ENCODE measurements around the gene CDC42BPA. TPM values are rescaled to one million over a fixed set of nuclear protein-coding genes. Genes with fewer than 3 reads are reported as not detected.
A peak's percentile ranks its signal among the peaks of the same experiment; 100 is the strongest.

Gene CDC42BPA
- total and polyA plus RNA-seq, 11 donors: 9.8 to 33.8 (median 29.7) TPM

- H3K9me3 ChIP-seq: peaks cover 0 to 8% (median 0%) of the 10 kb centered on the region in 12 donors
- DNase-seq (no peak), ATAC-seq (no peak)
- 84 to 90% (median 87%) methylated on average over 15 of the region's 15 CpGs for WGBS, 4 donors
- peaks cover 0 to 76% (median 40%) of the 10 kb centered on the region in 12 donors for H3K4me1 ChIP-seq
- H3K36me3 ChIP-seq: peaks cover 0 to 10% (median 0%) of the 10 kb centered on the region in 9 donors
- intact Hi-C loops (cut with DNase I): no loop called here
- H3K27me3 ChIP-seq: no peaks in the 10 kb centered on the region
- no peak overlapping the region for H3K4me3 ChIP-seq
- TF ChIP-seq POLR2A (IDR thresholded peaks at IDR 0.05): no peak
- TF ChIP-seq, protein P1, sequence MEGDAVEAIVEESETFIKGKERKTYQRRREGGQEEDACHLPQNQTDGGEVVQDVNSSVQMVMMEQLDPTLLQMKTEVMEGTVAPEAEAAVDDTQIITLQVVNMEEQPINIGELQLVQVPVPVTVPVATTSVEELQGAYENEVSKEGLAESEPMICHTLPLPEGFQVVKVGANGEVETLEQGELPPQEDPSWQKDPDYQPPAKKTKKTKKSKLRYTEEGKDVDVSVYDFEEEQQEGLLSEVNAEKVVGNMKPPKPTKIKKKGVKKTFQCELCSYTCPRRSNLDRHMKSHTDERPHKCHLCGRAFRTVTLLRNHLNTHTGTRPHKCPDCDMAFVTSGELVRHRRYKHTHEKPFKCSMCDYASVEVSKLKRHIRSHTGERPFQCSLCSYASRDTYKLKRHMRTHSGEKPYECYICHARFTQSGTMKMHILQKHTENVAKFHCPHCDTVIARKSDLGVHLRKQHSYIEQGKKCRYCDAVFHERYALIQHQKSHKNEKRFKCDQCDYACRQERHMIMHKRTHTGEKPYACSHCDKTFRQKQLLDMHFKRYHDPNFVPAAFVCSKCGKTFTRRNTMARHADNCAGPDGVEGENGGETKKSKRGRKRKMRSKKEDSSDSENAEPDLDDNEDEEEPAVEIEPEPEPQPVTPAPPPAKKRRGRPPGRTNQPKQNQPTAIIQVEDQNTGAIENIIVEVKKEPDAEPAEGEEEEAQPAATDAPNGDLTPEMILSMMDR (IDR thresholded peaks at IDR 0.05): no peak
- peak overlapping the region in 1 of 12 donors; percentile 13 for H3K27ac ChIP-seq
Measured at GRCh38 chr1:226948996-226949395, 369.3 kb downstream of the CDC42BPA start.

- intact Hi-C loops (cut with DNase I): no loop called here
- Histone ChIP-seq H3K4me1 (peaks cover 0 to 76% (median 42%) of the 10 kb centered on the region in 12 donors), H3K4me3 (no peak overlapping the region), H3K27me3 (no peaks in the 10 kb centered on the region), H3K27ac (peak overlapping the region in 1 of 12 donors; percentile 13), H3K9me3 (peaks cover 0 to 8% (median 0%) of the 10 kb centered on the region in 12 donors), H3K36me3 (peaks cover 0 to 10% (median 0%) of the 10 kb centered on the region in 9 donors)
- no peak for TF ChIP-seq POLR2A (IDR thresholded peaks at IDR 0.05)
- TF ChIP-seq, protein P1 (IDR thresholded peaks at IDR 0.05): no peak
- ATAC-seq (no peak), DNase-seq (no peak)
- WGBS, 4 donors: 91 to 98% (median 93%) methylated on average over 6 of the region's 6 CpGs
Measured at GRCh38 chr1:226948480-226948879, 369.8 kb downstream of the CDC42BPA start.

- Histone ChIP-seq H3K36me3 (peaks cover 0 to 10% (median 0%) of the 10 kb centered on the region in 9 donors), H3K27me3 (no peaks in the 10 kb centered on the region), H3K9me3 (peaks cover 0 to 8% (median 0%) of the 10 kb centered on the region in 12 donors), H3K27ac (peak overlapping the region in 1 of 12 donors; percentile 13), H3K4me1 (peaks cover 0 to 75% (median 46%) of the 10 kb centered on the region in 12 donors), H3K4me3 (no peak overlapping the region)
- WGBS, 4 donors: 73 to 90% (median 78%) methylated on average over 2 of the region's 2 CpGs
- ATAC-seq (no peak), DNase-seq (no peak)
- intact Hi-C loops (cut with DNase I): no loop called here
- TF ChIP-seq, protein P1 (IDR thresholded peaks at IDR 0.05): no peak
- TF ChIP-seq POLR2A (IDR thresholded peaks at IDR 0.05): no peak
Measured at GRCh38 chr1:226948051-226948450, 370.2 kb downstream of the CDC42BPA start.

DNA sequence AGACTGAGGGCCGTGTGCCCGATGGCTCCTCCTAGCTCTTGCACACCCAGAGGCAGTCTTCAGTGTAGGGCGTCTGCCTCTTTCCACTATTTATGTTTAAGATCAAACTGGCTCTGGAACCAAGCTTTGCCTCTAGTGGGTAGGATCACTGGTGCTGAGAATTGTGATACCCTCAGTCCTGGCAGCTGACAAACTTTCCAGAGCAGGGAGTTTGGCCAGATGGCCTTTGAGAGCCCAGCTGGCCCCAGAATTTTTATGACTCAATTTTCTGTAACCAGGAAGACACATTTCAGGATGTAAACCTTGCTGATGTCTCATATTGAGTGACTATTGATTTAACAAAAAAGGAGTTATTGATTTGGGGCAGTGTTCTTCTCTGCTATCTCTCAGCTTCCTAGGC, 371.5 kb downstream of the CDC42BPA start:
- peaks cover 0 to 8% (median 0%) of the 10 kb centered on the region in 12 donors for H3K9me3 ChIP-seq
- H3K36me3 ChIP-seq: peaks cover 0 to 10% (median 0%) of the 10 kb centered on the region in 9 donors
- 50 to 76% (median 60%) methylated on average over 3 of the region's 3 CpGs for WGBS, 4 donors
- H3K4me1 ChIP-seq: peaks cover 0 to 81% (median 55%) of the 10 kb centered on the region in 12 donors
- H3K27me3 ChIP-seq: no peaks in the 10 kb centered on the region
- no peak for TF ChIP-seq POLR2A (IDR thresholded peaks at IDR 0.05)
- TF ChIP-seq, protein P1 (IDR thresholded peaks at IDR 0.05): no peak
- peak in 3 of 4 donors; percentile 17 to 37 (median 35) for ATAC-seq
- H3K27ac ChIP-seq: peak overlapping the region in 11 of 12 donors; percentile 13 to 99 (median 82)
- DNase-seq: no peak
- H3K4me3 ChIP-seq: no peak overlapping the region
- intact Hi-C loops (cut with DNase I): no loop called here
